Type B pancreatic cell (in vitro differentiated cells): ENCODE results near the gene CCNB1. TPM values are rescaled to one million over a fixed set of nuclear protein-coding genes. Genes with fewer than 3 reads are reported as not detected.
A peak's percentile ranks its signal among the peaks of the same experiment; 100 is the strongest.
"Not testable (repeated sequence)": the region's sequence is repeated elsewhere in the genome, so short reads cannot be mapped to it uniquely, and the experiment has no call there.

Experiments used
- DNase-seq: peaks from one replicate; pipeline ENCODE4 v3.0.0; 2021; ENCODE audit warnings: mixed read lengths; ENCODE audit not compliant: unreplicated experiment; ENCODE audit errors: extremely low spot score
- H3K27ac Mint-ChIP-seq: 2 replicates; pipeline ENCODE4 v1.8.0; 2021; ENCODE audit warnings: mild to moderate bottlenecking, mixed read lengths
- H3K27me3 Mint-ChIP-seq: 2 replicates; pipeline ENCODE4 v1.8.0; 2021; ENCODE audit warnings: mixed read lengths
- H3K36me3 Mint-ChIP-seq: 2 replicates; pipeline ENCODE4 v1.8.0; 2021; ENCODE audit warnings: mixed read lengths
- H3K4me1 Mint-ChIP-seq: one replicate; pipeline ENCODE4 v1.8.0; 2021; ENCODE audit warnings: mixed read lengths; ENCODE audit not compliant: unreplicated experiment
- H3K4me3 Mint-ChIP-seq: 2 replicates; pipeline ENCODE4 v1.8.0; 2021; ENCODE audit warnings: mild to moderate bottlenecking, mixed read lengths
- H3K9me3 Mint-ChIP-seq: 2 replicates; pipeline ENCODE4 v1.8.0; 2021; ENCODE audit warnings: mixed read lengths
- total RNA-seq: library from RNA; stranded (reverse); gene quantifications from 2 replicates; pipeline ENCODE4 v1.2.1, GENCODE V29; 2021; ENCODE audit warnings: low replicate concordance
- TF ChIP-seq, protein P1 (sequence below): fragments of 200-600 bp; sonication (generic); conservative IDR thresholded peaks from 2 replicates; pipeline ENCODE4 v1.5.0; 2021; ENCODE audit warnings: antibody characterized with exemption, mild to moderate bottlenecking

CCNB1 gene
- total RNA-seq, 1 donor from 2014 or later: 169 TPM

DNA sequence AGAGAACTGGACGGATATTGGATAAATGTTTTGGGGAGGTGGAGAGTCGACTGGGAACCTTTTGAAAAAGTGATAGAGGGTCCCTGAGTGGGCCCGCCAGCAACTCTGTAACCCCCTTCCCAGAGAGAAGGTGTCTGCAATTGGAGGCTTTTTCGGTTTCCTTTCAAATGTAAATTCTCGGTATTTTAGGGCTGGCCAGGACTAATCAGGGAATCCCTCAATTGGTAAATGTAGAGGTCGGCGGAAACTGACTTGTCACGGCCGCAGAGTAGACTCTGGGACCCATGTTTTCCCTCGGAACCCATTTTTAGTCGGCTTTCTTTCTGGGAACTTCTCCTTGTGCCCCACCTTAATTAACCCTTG is 524 bp downstream of the CCNB1 start:
- H3K4me1 Mint-ChIP-seq: peaks cover 19% of the 10 kb centered on the region
- H3K9me3 Mint-ChIP-seq: peaks cover 10% of the 10 kb centered on the region
- TF ChIP-seq, protein P1, sequence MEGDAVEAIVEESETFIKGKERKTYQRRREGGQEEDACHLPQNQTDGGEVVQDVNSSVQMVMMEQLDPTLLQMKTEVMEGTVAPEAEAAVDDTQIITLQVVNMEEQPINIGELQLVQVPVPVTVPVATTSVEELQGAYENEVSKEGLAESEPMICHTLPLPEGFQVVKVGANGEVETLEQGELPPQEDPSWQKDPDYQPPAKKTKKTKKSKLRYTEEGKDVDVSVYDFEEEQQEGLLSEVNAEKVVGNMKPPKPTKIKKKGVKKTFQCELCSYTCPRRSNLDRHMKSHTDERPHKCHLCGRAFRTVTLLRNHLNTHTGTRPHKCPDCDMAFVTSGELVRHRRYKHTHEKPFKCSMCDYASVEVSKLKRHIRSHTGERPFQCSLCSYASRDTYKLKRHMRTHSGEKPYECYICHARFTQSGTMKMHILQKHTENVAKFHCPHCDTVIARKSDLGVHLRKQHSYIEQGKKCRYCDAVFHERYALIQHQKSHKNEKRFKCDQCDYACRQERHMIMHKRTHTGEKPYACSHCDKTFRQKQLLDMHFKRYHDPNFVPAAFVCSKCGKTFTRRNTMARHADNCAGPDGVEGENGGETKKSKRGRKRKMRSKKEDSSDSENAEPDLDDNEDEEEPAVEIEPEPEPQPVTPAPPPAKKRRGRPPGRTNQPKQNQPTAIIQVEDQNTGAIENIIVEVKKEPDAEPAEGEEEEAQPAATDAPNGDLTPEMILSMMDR: no peak
- H3K27ac Mint-ChIP-seq: peak overlapping the region; percentile 94
- H3K36me3 Mint-ChIP-seq: peaks cover 19% of the 10 kb centered on the region
- peak overlapping the region; percentile 97 for H3K4me3 Mint-ChIP-seq
- H3K27me3 Mint-ChIP-seq: no peaks in the 10 kb centered on the region
- DNase-seq: no peak

DNA sequence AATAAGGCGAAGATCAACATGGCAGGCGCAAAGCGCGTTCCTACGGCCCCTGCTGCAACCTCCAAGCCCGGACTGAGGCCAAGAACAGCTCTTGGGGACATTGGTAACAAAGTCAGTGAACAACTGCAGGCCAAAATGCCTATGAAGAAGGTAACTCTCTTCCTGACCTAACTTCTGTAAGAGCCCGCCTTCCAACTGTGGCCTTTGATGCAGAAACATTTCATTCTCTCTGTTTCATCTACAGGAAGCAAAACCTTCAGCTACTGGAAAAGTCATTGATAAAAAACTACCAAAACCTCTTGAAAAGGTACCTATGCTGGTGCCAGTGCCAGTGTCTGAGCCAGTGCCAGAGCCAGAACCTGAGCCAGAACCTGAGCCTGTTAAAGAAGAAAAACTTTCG is 979 bp downstream of the CCNB1 start:
- Mint-ChIP-seq H3K4me1 (peaks cover 19% of the 10 kb centered on the region), H3K4me3 (peak overlapping the region; percentile 97)

DNA sequence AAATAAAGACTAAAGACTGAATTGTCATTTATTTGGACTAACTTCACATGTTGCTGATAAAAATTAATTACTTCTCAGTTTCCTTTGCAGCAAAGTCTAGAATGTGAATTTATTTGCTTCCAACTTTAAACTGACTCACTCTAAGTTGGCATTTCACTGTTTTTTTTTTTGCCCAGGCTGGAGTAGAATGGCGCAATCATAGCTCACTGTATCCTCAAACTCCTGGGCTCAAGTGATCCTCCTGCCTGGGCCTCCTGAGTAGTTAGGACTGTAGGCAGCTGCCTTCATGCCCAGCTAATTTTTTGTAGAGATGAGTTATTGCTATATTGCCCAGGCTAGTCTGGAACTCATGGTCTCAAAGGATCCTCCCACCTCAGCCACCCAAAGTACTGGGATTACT is 3.5 kb downstream of the CCNB1 start:
- Mint-ChIP-seq H3K4me1 (peaks cover 19% of the 10 kb centered on the region), H3K27me3 (no peaks in the 10 kb centered on the region), H3K4me3 (no peak overlapping the region), H3K9me3 (peaks cover 10% of the 10 kb centered on the region), H3K36me3 (peaks cover 31% of the 10 kb centered on the region), H3K27ac (no peak overlapping the region)
- TF ChIP-seq, protein P1: no peak
- no peak for DNase-seq

More for the DNA sequence above, 979 bp downstream of the CCNB1 start:
- Mint-ChIP-seq H3K9me3 (peaks cover 10% of the 10 kb centered on the region), H3K36me3 (peaks cover 20% of the 10 kb centered on the region), H3K27me3 (no peaks in the 10 kb centered on the region), H3K27ac (peak overlapping the region; percentile 94)
- no peak for DNase-seq
- TF ChIP-seq, protein P1: no peak

DNA sequence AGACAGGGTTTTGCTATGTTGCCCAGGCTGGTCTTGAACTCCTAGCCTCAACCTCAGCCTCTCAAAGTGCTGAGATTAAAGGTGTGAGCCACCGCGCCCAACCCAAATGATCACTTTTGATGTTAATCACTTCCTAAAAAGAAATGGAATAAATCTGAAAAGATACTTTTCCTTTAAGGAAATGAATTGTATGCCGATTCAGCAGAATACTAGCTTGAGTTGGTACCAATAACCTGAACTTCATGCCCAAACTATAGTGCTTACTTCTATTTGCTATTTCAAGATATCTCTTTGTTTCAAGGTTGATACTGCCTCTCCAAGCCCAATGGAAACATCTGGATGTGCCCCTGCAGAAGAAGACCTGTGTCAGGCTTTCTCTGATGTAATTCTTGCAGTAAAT is 4.0 kb downstream of the CCNB1 start:
- no peak overlapping the region for H3K4me3 Mint-ChIP-seq
- peaks cover 7% of the 10 kb centered on the region for H3K9me3 Mint-ChIP-seq
- no peak for DNase-seq
- H3K27ac Mint-ChIP-seq: no peak overlapping the region
- H3K4me1 Mint-ChIP-seq: peaks cover 19% of the 10 kb centered on the region
- no peaks in the 10 kb centered on the region for H3K27me3 Mint-ChIP-seq
- TF ChIP-seq, protein P1: no peak
- peaks cover 31% of the 10 kb centered on the region for H3K36me3 Mint-ChIP-seq

DNA sequence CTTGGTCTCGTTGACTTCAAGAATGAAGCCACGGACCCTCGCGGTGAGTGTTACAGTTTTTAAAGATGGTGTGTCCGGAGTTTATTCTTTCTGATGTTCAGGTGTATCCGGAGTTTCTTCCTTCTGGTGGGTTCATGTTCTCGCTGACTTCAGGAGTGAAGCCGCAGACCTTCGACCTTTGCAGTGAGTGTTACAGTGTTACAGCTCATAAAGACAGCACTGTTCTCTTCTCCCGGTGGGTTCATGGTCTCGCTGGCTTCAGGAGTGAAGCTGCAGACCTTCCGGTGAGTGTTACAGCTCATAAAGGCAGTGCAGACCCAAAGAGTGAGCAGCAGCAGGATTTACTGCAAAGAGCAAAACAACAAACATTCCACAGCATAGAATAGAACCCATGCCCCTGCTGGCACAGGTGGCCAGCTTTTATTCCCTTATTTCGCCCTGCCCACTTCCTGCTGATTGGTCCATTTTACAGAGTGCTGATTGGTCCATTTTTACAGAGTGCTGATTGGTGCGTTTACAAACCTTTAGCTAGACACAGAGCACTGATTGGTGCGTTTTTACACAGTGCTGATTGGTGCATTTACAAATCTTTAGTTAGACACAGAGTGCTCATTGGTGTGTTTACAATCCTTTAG is 14.8 kb downstream of the CCNB1 start:
- H3K4me3 Mint-ChIP-seq: not testable (repeated sequence)

DNA sequence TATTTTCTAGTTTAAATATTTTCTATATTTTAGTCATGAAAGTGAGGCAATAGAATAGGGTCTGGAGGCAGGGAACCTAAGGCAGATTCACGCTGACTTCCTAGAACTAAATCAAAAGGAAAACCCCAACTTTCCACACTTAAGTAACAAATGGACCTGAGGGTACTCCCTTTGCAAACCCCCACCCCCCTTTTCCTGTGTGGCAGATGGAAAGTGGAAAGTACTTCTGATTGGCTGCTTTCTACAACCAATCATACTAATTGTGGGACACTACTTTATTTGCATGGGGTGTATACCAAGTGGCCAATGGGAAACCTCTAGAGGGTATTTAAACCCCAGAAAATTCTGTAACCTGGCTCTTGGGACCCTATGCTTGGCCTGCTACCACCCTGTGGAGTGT is 17.7 kb downstream of the CCNB1 start:
- Mint-ChIP-seq H3K27me3 (no peaks in the 10 kb centered on the region), H3K4me3 (no peak overlapping the region), H3K9me3 (peaks cover 4% of the 10 kb centered on the region), H3K36me3 (no peaks in the 10 kb centered on the region), H3K4me1 (peaks cover 7% of the 10 kb centered on the region), H3K27ac (no peak overlapping the region)
- DNase-seq: no peak
- TF ChIP-seq, protein P1: no peak

More for the DNA sequence above, 14.8 kb downstream of the CCNB1 start:
- not testable (repeated sequence) for H3K27ac Mint-ChIP-seq, H3K9me3 Mint-ChIP-seq, H3K27me3 Mint-ChIP-seq, H3K36me3 Mint-ChIP-seq, H3K4me1 Mint-ChIP-seq, DNase-seq
